D341Med (cell line): ENCODE results near the gene OGFOD3.
"Not testable (repeated sequence)": the region's sequence is repeated elsewhere in the genome, so short reads cannot be mapped to it uniquely, and the experiment has no call there.

Experiments used
- DNase-seq: peaks from one replicate; pipeline ENCODE4 v3.0.0; 2012; ENCODE audit warnings: low spot score

The OGFOD3 gene, protein sequence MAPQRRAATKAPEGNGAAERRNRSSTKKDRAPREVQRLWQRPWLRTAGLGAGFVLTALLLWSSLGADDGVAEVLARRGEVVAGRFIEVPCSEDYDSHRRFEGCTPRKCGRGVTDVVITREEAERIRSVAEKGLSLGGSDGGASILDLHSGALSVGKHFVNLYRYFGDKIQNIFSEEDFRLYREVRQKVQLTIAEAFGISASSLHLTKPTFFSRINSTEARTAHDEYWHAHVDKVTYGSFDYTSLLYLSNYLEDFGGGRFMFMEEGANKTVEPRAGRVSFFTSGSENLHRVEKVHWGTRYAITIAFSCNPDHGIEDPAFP

GRCh38 chr17:82418001-82418986 is at the start of gene OGFOD3, which contains the start of gene HEXD:
Gene OGFOD3 (minus strand): TSS chr17:82418586. CDS start chr17:82418485, 101 bp downstream.
Gene HEXD (plus strand): TSS chr17:82418347. CDS start chr17:82419800, 1,453 bp downstream.
- peak; percentile 100 for DNase-seq

GRCh38 chr17:82465023-82465603 is 46.7 kb upstream of the OGFOD3 start:
- DNase-seq, result no peak

DNA sequence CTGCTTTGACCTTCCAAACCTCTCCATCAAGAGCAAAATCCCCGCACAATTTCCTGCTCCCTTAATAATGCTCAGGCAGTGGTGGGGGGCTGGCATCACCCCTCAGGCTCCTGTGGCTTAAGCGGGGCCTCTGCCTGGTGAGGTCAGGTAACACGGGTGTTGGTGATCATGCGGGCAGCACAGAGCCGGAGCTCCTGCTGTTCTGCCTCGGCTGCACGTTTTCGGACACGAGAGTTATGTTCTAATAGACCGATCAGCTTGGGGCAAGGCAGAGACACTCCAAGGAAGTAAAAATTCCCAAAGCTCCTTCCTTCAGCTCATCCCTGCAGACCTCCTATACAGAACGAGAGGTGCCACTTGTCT is 46.2 kb upstream of the OGFOD3 start:
- DNase-seq, result no peak

DNA sequence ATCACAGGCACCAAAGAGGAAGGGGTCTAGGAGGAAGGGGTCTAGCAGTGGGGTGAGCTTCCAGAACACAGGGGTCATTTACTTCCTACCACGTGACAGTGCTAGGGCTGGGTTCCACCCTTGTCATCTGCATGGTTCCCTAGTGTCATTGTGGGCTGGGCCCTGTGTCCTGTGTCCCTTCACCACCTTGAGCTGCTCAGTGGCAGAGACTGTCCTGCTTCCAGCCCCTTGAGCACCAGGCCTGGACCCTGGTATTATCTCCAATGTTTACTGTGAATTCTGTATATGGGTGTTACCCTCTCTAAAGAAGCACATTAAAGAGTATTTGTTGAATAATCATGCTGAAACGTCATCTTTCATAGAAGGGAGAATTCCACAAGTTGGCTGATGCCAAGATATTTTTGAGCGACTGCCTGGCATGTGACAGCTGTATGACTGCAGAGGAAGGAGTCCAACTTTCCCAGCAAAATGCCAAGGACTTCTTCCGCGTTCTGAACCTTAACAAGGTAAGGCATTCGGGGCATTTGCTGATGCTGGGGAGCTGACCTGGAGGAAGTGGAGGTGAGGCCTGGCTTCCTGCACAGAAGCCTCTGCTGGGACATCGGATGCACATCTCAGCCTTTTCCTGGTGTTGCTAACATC is 45.7 kb upstream of the OGFOD3 start:
- DNase-seq, result no peak

DNA sequence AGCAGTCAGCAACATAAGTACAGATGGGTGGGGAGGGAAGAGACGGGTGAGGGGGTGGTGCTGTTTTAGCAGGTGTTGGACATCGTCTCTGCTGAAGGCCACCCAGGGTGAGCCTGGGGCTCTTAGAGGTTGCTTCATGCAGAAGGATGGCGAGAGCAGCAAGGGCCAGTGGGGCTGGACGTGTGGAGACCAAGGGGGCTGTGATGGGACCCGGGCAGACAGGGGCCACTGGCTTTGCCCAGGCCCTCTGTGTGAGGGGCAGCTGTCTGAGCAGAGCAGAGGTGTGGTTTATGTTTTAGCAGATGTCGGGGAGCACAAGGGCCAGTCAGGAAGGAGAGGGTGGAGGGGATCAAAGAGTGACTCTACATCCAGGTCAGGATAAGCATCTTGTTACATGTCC is 45.0 kb upstream of the OGFOD3 start:
- DNase-seq, result no peak

DNA sequence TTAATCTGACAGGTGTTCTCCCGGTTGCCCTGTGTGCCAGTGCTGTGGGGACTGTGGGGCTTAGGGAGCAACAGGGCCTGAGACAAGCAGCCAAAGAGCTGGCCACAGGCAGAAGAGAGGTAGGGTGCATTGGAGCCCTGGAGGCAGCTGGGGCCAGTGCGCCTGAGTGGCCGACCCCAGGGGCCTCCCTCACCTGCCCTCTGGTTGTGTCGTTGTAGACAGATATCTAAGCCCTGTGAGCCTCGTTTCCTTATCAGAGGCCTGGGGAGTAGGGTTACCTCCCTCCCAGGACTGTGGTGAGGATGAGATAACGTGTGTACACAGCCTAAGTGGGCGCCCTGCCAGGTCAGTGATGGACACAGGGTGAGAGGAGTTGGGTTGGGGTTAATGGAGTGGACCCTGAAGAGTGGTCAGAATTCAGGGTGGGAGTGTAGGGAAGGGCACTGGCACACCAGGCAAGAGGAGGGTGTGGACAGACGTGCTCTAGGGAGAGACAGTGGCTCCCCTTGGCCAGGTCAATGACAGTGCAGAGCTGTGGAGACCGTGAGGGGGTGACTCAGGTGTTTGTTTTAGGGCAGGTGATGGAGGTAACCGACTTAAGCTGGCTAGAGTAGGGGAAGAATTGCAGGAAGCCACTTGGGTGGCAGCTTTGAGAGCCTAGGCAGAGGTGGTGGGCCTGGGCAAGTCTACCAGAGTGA is 43.6 kb upstream of the OGFOD3 start:
- DNase-seq, result no peak

DNA sequence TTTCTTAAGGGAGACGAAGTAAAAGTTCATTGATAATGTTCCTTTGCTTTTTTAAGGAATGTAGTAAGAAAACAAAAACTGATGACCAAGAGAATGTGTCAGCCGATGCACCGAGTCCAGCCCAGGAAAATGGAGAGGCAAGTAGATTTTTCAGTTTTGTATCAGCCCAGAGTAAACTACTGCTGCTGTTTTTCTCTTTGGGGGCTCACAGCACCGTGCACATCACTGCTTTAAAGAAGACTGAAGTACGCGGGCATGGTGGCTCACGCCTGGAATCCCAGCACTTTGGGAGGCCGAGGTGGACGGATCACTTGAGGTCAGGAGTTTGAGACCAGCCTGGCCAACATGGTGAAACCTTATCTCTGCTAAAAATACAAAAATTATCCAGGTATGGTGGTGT is 41.5 kb upstream of the OGFOD3 start:
- DNase-seq, result not testable (repeated sequence)

DNA sequence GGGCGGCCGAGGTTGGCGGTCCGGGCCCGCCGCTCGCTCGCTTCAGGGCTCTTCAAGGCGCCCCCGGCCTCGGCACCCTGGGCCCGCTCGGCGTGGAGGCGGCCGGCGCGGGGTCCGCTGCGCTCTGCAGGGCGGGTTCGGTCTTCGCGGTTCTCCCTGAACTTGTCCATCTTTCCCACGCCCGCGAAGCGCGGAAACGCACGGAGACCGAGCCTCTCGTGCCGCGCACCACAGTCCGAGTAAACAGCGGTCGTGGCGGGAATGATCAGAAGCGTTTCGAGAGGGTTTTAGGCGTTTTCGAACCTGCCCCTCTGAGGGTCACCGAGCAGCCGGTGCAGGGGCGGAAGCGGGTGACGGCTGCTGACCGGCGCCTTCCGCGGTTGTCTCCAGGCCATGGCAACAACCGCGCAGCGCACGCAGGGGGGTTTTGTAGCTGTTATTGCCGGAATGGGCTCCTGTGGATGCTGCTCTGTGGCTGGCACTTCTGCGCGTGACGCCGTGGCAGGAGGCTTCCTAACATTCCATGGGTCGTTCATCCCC is 40.6 kb upstream of the OGFOD3 start:
- peak; percentile 66 for DNase-seq

GRCh38 chr17:82458179-82458884 is 39.9 kb upstream of the OGFOD3 start, which contains the start of gene NARF:
Gene NARF (plus strand): TSS chr17:82458741. CDS start chr17:82458804, 63 bp downstream.
- DNase-seq, result peak; percentile 100

DNA sequence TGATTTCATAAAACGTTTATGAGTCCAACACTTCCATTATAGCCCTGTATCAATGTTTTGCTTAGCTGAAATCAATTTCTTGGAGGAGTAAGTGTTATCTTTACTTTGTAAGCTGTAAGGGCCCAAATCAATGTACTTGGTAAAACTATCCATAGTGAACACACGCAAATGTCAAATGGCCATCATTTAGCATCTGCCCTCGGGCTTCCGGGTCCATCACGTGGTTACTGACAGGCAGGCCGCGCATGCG is 39.5 kb upstream of the OGFOD3 start:
- no peak for DNase-seq

DNA sequence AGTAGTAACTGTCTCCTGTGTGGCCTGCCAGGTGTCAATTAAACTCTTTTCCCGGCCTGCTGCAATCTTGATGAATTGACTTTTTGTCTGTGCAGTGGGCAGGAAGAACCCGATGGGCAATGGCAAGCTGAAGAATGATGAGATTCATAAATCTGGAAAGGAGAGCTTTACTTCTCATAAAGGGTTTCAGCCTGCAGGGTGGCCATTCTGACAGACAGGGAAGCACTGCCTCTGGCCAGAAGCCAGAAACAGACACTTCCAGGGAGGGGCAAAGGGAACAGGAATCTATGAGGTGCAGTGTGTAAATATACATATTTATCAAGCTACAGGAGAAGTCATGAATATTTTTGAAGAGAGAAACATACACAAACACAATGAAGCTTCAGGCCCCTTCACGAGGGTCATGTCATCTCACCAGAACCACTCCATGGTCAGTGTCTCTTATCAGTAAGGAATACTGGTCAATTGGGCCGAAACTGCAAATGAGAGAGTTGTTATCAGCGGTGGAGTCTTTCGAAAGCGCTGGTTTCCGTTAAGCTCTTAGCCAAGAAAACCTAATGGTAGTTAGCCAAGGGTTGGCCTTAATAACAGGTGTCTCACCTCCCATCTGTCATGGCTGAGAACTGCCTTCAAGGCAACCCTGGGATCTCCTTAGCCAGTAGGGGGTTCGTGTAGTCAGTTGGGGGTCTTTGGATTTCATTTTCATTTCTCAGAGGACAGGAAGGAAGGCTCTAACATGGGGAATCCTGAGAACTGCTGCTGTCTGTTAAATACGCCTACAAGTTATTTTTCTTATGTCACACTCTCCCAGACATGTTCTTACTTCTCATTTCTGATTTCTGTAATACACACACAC is 38.9 kb upstream of the OGFOD3 start:
- no peak for DNase-seq

GRCh38 chr17:82453706-82454105 is 35.3 kb upstream of the OGFOD3 start:
- DNase-seq, result not testable (repeated sequence)

- DNase-seq, result not testable (repeated sequence)
Measured at GRCh38 chr17:82453151-82453550, 34.8 kb upstream of the OGFOD3 start.

GRCh38 chr17:82452162-82452561 is 33.8 kb upstream of the OGFOD3 start:
- no peak for DNase-seq

GRCh38 chr17:82450357-82451106 is 32.1 kb upstream of the OGFOD3 start, which contains the start of gene CYBC1:
Gene CYBC1 (minus strand): TSS chr17:82450752. CDS start chr17:82449254, 1,498 bp downstream.
- peak; percentile 99 for DNase-seq

DNA sequence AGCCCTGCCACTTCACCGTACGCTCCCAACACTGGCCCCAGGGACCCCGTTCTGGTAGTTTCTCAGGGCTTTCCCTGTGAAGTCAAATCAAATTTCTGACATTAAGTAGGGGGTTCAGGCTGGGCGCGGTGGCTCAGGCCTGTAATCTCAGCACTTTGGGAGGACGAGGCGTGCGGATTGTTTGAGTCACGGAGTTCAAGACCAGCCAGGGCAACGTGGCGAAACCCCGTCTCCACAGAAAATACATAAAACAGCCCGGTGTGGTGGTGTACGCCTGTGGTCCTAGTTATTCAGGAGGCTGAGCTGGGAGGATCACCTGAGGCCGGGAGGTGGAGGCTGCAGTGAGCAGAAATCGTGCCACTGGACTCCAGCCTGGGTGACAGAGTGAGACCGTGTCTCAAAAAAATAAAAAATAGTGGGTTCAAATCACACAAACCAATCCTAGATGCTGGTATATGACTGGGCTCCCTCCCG is 31.5 kb upstream of the OGFOD3 start:
- DNase-seq, result no peak

DNA sequence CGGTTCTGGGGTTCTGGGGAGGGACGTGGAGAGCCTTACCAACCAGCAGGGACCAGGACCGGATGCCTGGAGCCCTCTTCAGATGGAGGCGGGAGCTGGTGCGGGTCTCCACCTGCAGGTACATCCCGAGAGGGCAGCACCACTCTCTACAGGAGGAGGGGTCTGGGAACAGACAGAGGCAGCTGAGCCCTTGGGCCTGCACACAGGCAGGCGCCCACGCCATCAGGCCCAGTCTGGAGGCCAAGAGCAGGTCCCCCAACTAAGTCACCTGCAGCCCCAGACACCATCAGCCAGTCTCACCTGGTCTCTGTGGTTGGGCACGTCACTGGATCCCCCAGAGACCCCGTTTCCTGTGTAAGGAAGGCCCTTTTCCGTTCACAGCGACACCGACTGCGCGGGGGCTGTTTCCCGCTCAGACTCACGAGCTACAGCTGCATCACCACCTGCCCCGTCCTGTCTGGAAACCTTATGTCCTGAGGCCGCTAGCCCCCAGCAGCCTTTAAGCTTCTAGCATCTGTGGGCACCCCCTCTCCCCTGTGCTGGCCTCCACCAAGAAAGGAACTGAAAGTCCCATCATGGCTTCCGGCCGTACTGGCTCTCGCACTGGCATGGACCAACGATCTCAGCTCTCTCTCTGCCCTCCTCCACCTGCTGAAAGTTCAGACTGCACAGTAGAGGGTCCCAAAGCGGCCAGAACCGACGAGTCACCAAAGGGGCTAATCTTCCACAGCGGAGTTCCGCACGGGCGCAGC is 30.9 kb upstream of the OGFOD3 start:
- peak; percentile 47 for DNase-seq

GRCh38 chr17:82447876-82448275 is 29.5 kb upstream of the OGFOD3 start:
- no peak for DNase-seq
